ENCODE measurements around the gene NSD1. TPM values are rescaled to one million over a fixed set of nuclear protein-coding genes. Genes with fewer than 3 reads are reported as not detected.
A peak's percentile ranks its signal among the peaks of the same experiment; 100 is the strongest.

NSD1 gene
- total RNA-seq, 2 experiments from 2014 or later, result 83.2 to 92.9 TPM

GRCh38 chr5:177269976-177270375 is 136.4 kb downstream of the NSD1 start:
- Mint-ChIP-seq H3K36me3 (ENCODE audit: low read depth) (peaks cover 48% of the 10 kb centered on the region), H3K4me1 (peaks cover under 1% of the 10 kb centered on the region), H3K4me3 (no peak overlapping the region), H3K27me3 (no peaks in the 10 kb centered on the region), H3K27ac (no peak overlapping the region), H3K9me3 (no peaks in the 10 kb centered on the region)
- ChIA-PET POLR2A (interaction anchor here (0.6 kb wide), 1 partner anchor 52 kb away, joined by 3 read pairs; no protein-coding TSS in a partner anchor), CTCF (interaction anchor here (1.2 to 1.4 kb wide), 3 partner anchors 9 to 40 kb away, joined by 3 to 7 read pairs (median 5); no protein-coding TSS in a partner anchor)
- no peak for DNase-seq

GRCh38 chr5:177270653-177271052 is 137.1 kb downstream of the NSD1 start:
- H3K4me3 Mint-ChIP-seq, result no peak overlapping the region
- CTCF ChIA-PET, result interaction anchor here (0.6 to 1.4 kb wide), 4 partner anchors 9 to 123 kb away, joined by 3 to 7 read pairs (median 4); no protein-coding TSS in a partner anchor
- no peaks in the 10 kb centered on the region for H3K27me3 Mint-ChIP-seq
- POLR2A ChIA-PET, result interaction anchor here (0.6 kb wide), 1 partner anchor 51 kb away, joined by 3 read pairs; no protein-coding TSS in a partner anchor
- peaks cover 47% of the 10 kb centered on the region for H3K36me3 Mint-ChIP-seq (ENCODE audit: low read depth)
- peaks cover 1% of the 10 kb centered on the region for H3K4me1 Mint-ChIP-seq
- H3K9me3 Mint-ChIP-seq, result no peaks in the 10 kb centered on the region
- no peak overlapping the region for H3K27ac Mint-ChIP-seq
- no peak for DNase-seq

DNA sequence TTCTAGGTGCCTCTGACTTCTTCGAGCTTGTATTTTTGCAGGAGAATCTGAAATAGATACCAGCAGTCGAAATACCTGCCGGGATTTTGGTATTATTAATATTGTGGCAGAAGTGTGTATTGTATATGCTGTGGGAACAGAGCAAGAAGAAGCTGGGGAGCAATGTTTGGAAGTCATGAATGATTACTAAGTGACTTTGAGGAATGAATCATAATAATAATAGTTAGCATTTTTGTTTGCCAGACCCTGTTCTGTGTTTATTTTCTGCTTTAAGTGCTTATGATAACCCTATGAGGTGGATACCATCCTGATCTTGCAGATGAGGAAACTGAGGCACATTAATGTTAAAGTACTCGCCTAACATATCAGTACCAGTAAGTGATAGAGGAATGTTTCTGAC is 137.5 kb downstream of the NSD1 start:
- H3K27me3 Mint-ChIP-seq, result no peaks in the 10 kb centered on the region
- POLR2A ChIA-PET, result no interaction called here
- no peak for DNase-seq

DNA sequence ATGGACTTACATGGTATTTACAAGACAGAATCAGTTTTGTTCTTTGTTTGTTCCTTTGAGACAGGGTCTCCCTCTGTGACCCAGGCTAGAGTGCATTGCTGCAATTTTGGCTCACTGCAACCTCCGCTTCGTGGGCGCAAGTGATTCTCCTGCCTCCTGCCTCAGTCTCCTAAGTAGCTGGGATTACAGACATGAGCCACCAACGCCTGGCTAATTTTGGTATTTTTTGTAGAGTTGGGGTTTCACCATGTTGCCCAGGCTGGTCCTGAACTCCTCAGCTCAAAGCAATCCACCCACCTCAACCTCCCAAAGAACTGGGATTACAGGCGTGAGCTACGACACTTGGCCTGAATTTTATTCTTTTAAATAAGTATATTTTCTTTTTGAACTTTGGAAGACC is 142.3 kb downstream of the NSD1 start:
- Mint-ChIP-seq H3K4me3 (no peak overlapping the region), H3K9me3 (no peaks in the 10 kb centered on the region), H3K27me3 (no peaks in the 10 kb centered on the region), H3K36me3 (ENCODE audit: low read depth) (peaks cover 55% of the 10 kb centered on the region), H3K27ac (no peak overlapping the region), H3K4me1 (peaks cover 18% of the 10 kb centered on the region)
- ChIA-PET POLR2A (no interaction called here), CTCF (interaction anchor here (0.7 to 0.8 kb wide), 2 partner anchors 115 to 909 kb away, joined by 3 to 5 read pairs; no protein-coding TSS in a partner anchor)
- no peak for DNase-seq

More for the DNA sequence above, 137.5 kb downstream of the NSD1 start:
- H3K4me1 Mint-ChIP-seq, result peaks cover 1% of the 10 kb centered on the region
- peaks cover 45% of the 10 kb centered on the region for H3K36me3 Mint-ChIP-seq (ENCODE audit: low read depth)
- no peaks in the 10 kb centered on the region for H3K9me3 Mint-ChIP-seq
- H3K27ac Mint-ChIP-seq, result no peak overlapping the region
- CTCF ChIA-PET, result interaction anchor here (0.5 to 1.4 kb wide), 5 partner anchors 8 to 1729 kb away, joined by 3 to 7 read pairs (median 3); no protein-coding TSS in a partner anchor
- no peak overlapping the region for H3K4me3 Mint-ChIP-seq

DNA sequence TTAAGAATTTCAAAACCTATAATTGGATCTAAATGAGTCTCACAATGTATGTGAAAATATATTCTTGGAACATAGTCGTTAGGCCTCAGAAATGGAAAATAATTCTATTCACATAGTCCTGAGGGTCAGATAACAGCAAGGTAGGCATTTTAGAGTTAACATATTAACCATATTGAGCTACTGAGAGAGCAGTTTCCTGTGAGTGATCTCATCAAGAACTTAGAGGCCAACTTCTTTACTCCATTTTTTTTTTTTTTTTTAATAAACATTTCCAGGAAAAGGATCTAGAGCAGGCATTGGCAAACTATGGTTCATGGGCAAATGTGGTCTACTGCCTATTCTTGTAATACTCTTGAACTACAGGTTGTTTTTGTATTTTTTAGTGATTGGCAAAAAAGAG is 143.3 kb downstream of the NSD1 start:
- Mint-ChIP-seq H3K9me3 (no peaks in the 10 kb centered on the region), H3K27me3 (no peaks in the 10 kb centered on the region), H3K27ac (peak overlapping the region; percentile 72), H3K4me3 (no peak overlapping the region), H3K36me3 (ENCODE audit: low read depth) (peaks cover 60% of the 10 kb centered on the region), H3K4me1 (peaks cover 18% of the 10 kb centered on the region)
- ChIA-PET CTCF (interaction anchor here (0.6 kb wide), 3 partner anchors 20 to 330 kb away, joined by 3 to 5 read pairs (median 4); no protein-coding TSS in a partner anchor), POLR2A (interaction anchor here (0.7 kb wide), 1 partner anchor 16 kb away, joined by 3 read pairs; no protein-coding TSS in a partner anchor)
- no peak for DNase-seq

DNA sequence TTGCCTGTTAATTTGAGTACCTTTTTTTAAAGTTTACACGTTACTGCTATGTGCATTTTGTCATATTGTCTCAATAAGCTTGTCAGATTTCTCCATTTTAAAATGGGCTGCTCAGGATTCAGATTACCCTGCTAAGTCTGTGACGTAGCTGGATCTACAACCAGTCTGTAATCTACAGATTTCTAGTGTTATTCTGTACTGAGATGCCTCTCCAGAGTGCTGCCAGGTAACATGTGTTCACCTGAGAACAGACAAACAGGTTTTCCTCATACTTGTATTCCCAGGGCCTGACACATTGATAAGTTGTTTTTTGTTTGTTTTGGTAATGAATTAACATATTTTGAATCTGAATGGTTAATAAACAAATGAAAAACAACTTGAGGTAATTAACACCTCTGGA is 154.6 kb downstream of the NSD1 start:
- CTCF ChIA-PET, result interaction anchor here (0.6 to 1.9 kb wide), 4 partner anchors 9 to 258 kb away, joined by 3 to 6 read pairs (median 3); no protein-coding TSS in a partner anchor
- no peaks in the 10 kb centered on the region for H3K27me3 Mint-ChIP-seq
- no peaks in the 10 kb centered on the region for H3K9me3 Mint-ChIP-seq
- POLR2A ChIA-PET, result no interaction called here
- H3K27ac Mint-ChIP-seq, result no peak overlapping the region
- no peak for DNase-seq
- H3K4me3 Mint-ChIP-seq, result no peak overlapping the region
- peaks cover 43% of the 10 kb centered on the region for H3K36me3 Mint-ChIP-seq (ENCODE audit: low read depth)
- H3K4me1 Mint-ChIP-seq, result peaks cover 13% of the 10 kb centered on the region

- Mint-ChIP-seq H3K4me1 (peaks cover 25% of the 10 kb centered on the region), H3K27ac (no peak overlapping the region), H3K4me3 (no peak overlapping the region), H3K36me3 (ENCODE audit: low read depth) (peaks cover 55% of the 10 kb centered on the region), H3K9me3 (no peaks in the 10 kb centered on the region), H3K27me3 (no peaks in the 10 kb centered on the region)
- DNase-seq, result no peak
- POLR2A ChIA-PET, result no interaction called here
- CTCF ChIA-PET, result interaction anchor here (0.5 to 0.6 kb wide), 2 partner anchors 165 to 1120 kb away, joined by 3 to 4 read pairs; no protein-coding TSS in a partner anchor
Measured at GRCh38 chr5:177290816-177291596, 157.4 kb downstream of the NSD1 start.

- CTCF ChIA-PET, result no interaction called here
- peak overlapping the region; percentile 50 for H3K27ac Mint-ChIP-seq
- no peak overlapping the region for H3K4me3 Mint-ChIP-seq
- POLR2A ChIA-PET, result no interaction called here
- no peaks in the 10 kb centered on the region for H3K27me3 Mint-ChIP-seq
- peaks cover 58% of the 10 kb centered on the region for H3K36me3 Mint-ChIP-seq (ENCODE audit: low read depth)
- no peaks in the 10 kb centered on the region for H3K9me3 Mint-ChIP-seq
- H3K4me1 Mint-ChIP-seq, result peaks cover 28% of the 10 kb centered on the region
- no peak for DNase-seq
Measured at GRCh38 chr5:177291735-177292134, 158.2 kb downstream of the NSD1 start.

- Mint-ChIP-seq H3K4me1 (peaks cover 46% of the 10 kb centered on the region), H3K9me3 (no peaks in the 10 kb centered on the region), H3K27ac (peak overlapping the region; percentile 26), H3K4me3 (no peak overlapping the region), H3K36me3 (ENCODE audit: low read depth) (peaks cover 70% of the 10 kb centered on the region), H3K27me3 (no peaks in the 10 kb centered on the region)
- POLR2A ChIA-PET, result interaction anchor here (0.6 kb wide), 1 partner anchor 146 kb away, joined by 6 read pairs; no protein-coding TSS in a partner anchor
- CTCF ChIA-PET, result interaction anchor here (1.1 to 2.4 kb wide), 4 partner anchors 10 to 181 kb away, joined by 3 to 8 read pairs (median 4); partner anchors contain the start of genes PRELID1 and RAB24
- DNase-seq, result no peak
Measured at GRCh38 chr5:177293819-177294581, 160.4 kb downstream of the NSD1 start.

- Mint-ChIP-seq H3K27ac (peak overlapping the region; percentile 26), H3K36me3 (ENCODE audit: low read depth) (peaks cover 68% of the 10 kb centered on the region), H3K27me3 (no peaks in the 10 kb centered on the region), H3K9me3 (no peaks in the 10 kb centered on the region), H3K4me1 (peaks cover 53% of the 10 kb centered on the region), H3K4me3 (no peak overlapping the region)
- POLR2A ChIA-PET, result interaction anchor here (0.6 kb wide), 1 partner anchor 147 kb away, joined by 6 read pairs; no protein-coding TSS in a partner anchor
- CTCF ChIA-PET, result interaction anchor here (1.2 to 2.4 kb wide), 4 partner anchors 9 to 181 kb away, joined by 4 to 8 read pairs (median 4); partner anchors contain the start of genes PRELID1 and RAB24
- no peak for DNase-seq
Measured at GRCh38 chr5:177294632-177295031, 161.1 kb downstream of the NSD1 start.

- ChIA-PET CTCF (interaction anchor here (0.6 to 4.1 kb wide), 7 partner anchors 9 to 94 kb away, joined by 3 to 30 read pairs (median 6); no protein-coding TSS in a partner anchor), POLR2A (interaction anchor here (0.7 kb wide), 1 partner anchor 12 kb away, joined by 3 read pairs; no protein-coding TSS in a partner anchor)
- Mint-ChIP-seq H3K27me3 (no peaks in the 10 kb centered on the region), H3K4me3 (no peak overlapping the region), H3K4me1 (peaks cover 62% of the 10 kb centered on the region), H3K27ac (peak overlapping the region; percentile 76), H3K9me3 (no peaks in the 10 kb centered on the region), H3K36me3 (ENCODE audit: low read depth) (peaks cover 71% of the 10 kb centered on the region)
- no peak for DNase-seq
Measured at GRCh38 chr5:177295924-177296323, 162.4 kb downstream of the NSD1 start.

- Mint-ChIP-seq H3K4me3 (peak overlapping the region; percentile 33), H3K27ac (peak overlapping the region; percentile 76), H3K36me3 (ENCODE audit: low read depth) (peaks cover 73% of the 10 kb centered on the region), H3K4me1 (peaks cover 68% of the 10 kb centered on the region), H3K27me3 (no peaks in the 10 kb centered on the region), H3K9me3 (no peaks in the 10 kb centered on the region)
- POLR2A ChIA-PET, result interaction anchor here (0.7 kb wide), 1 partner anchor 11 kb away, joined by 3 read pairs; no protein-coding TSS in a partner anchor
- CTCF ChIA-PET, result interaction anchor here (0.6 to 4.1 kb wide), 6 partner anchors 9 to 93 kb away, joined by 3 to 30 read pairs (median 6); no protein-coding TSS in a partner anchor
- no peak for DNase-seq
Measured at GRCh38 chr5:177296581-177296980, 163.0 kb downstream of the NSD1 start.

Data from activated CD4-positive, alpha-beta T cell treated with anti-CD3 and anti-CD28 coated beads, Interleukin-2, amount 10 ng/mL, durations not matched to agents 7 days and 5 days (primary cell).